Renal pelvis (tissue), 4 donors: ENCODE results near the gene LRRC45. TPM values are rescaled to one million over a fixed set of nuclear protein-coding genes. Genes with fewer than 3 reads are reported as not detected.
"Not testable (repeated sequence)": the region's sequence is repeated elsewhere in the genome, so short reads cannot be mapped to it uniquely, and the experiment has no call there.

Experiments
- DNase-seq: peaks from one replicate; pipeline ENCODE4 v3.0.0-alpha.2; 2013
- polyA plus RNA-seq, 3 donors: library from polyadenylated mRNA; unstranded; fragments of 120-200 nt; gene quantifications; one replicate each; pipeline ENCODE4 v1.2.1, GENCODE V29; 2013; ENCODE audit not compliant: insufficient read length in 3 of 3

Gene LRRC45
- polyA plus RNA-seq, 3 donors: 15.8 to 18.1 (median 16.6) TPM

DNA sequence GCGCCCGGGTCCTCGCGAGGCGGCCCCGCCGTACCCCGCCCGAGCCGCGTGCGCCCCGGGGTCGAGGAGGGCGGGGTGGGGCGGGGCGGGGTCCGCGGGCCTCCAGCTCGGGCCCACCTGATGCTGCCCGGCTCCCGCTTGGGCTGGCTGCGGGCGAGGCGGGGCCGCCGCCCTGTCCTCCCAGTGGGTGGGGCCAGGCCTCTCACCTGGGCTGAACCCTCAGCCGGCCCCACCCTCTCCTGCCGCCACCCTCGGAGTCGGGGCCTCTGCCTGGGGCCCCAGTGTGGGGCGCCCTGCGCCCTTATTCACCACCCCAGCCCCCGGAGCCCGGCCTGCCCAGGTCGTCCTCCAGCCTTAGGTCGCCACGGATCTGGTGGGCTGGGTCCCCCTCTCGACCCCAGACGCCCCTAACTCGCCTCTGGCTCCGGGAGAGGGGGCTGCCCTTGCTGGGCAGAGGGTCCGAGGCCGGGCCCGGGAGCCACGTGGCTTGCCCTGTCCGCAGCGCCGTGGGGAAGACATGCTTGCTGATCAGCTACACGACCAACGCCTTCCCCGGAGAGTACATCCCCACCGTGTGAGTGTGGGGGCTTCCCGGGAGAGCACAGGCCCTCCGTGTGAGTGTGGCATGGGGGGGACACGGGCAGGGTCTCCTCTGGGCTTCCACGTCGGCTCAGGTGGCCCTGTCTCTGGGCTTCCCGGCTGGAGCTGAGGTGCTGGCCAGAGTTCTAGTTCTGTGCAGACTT lies 9.0 kb downstream of the LRRC45 start:
- no peak for DNase-seq

DNA sequence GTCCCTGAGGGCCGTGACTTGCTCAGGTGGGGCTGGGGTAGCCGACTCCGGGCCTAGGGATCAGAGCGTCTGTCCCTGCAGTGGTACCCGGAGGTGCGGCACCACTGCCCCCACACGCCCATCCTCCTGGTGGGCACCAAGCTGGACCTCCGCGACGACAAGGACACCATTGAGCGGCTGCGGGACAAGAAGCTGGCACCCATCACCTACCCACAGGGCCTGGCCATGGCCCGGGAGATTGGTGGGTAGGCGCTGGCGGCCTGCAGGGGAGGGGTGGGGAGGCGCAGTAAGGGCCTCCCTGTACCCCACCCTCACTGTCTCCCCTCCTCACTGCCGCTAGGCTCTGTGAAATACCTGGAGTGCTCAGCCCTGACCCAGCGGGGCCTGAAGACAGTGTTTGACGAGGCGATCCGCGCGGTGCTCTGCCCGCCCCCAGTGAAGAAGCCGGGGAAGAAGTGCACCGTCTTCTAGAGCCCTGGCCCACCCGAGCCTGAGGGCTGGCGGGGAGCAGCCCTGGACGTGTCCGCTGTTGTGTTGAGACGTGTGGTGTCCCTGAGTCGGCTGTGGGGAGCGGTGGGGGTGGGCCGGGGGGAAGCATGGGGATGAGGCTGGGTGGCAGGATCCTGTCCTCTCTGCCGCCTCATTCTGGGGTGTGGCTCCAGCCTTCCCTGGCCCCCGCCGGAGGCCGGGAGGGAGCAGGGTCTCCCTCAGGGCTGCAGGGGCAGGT lies 10.4 kb downstream of the LRRC45 start:
- DNase-seq: no peak

DNA sequence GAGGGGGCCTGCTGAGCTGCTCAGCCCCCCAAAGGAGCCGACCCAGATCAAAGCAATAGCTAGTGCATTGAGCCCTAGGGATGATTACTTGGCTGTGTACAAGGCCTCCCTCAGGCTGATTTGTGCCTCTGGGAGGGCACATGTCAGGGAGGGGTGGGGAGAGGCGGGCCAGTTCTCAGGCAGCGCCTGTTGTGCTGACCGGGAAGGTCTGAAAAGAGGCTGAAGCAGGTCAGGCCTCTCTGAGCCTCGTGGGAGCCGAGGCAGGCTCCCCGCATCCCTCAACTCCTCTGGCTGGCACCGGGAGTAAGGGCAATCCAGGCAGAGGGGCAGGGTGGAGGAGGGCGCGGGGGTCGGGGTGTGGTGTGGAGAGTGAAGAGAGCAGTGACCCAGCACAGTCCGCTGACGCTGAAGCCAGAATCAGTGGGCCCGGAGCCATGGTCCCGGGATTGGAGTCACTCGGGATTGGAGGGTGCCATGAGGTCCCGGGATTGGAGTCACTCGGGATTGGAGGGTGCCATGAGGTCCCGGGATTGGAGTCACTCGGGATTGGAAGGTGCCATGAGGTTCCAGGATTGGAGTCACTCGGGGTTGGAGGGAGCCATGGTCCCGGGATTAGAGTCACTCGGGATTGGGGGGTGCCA lies 11.4 kb downstream of the LRRC45 start:
- no peak for DNase-seq

DNA sequence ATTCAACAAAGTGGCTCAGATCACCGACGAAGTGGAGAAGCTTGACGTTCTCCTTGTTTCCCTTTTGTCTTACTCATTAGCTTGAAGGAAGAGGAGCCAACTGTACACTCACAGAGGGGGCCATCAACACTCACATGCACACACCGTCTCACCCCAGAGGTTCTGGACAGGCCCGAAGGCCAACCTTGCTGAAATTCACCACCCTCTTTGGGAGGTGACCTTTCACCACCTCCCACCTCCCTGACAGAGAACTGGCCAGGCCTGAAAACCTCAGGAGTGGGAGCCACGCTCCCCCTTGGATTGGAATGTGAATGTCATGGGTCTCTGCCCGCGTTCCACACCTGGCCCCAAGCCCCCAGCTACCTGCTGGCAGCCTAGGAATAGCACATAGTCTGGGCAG lies 12.4 kb downstream of the LRRC45 start:
- DNase-seq: no peak

DNA sequence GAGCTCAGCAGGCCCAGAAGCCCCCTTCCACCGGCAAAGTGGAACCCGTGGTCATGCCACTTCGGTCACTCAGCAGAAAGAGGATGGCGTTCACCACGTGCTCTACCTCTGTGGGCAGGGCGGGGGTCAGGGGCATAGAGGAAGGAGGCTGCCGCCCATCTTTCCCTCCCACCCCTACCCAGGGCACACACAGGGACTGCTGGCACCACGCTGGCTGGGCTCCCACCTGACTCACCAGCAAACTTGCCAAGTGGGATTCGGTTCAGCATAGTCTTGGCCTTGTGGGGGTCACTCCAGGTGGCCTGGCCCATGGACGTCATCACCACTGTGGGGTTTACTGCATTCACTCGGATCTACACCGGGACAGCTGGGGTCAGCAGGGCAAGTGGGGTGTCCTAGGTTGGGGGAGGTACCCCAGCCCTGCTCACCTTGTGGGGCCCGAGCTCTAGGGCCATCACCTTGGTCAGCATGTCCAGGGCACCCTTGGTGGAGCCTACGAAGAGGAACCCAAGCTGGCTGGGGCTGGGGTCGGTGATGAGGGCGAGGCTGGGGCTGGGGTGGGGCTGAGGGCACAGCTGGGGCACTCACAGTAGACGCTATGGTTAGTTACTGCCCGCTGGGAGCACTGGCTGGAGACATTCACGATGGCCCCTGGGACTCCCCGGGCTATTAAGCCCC lies 13.0 kb downstream of the LRRC45 start:
- DNase-seq: no peak

DNA sequence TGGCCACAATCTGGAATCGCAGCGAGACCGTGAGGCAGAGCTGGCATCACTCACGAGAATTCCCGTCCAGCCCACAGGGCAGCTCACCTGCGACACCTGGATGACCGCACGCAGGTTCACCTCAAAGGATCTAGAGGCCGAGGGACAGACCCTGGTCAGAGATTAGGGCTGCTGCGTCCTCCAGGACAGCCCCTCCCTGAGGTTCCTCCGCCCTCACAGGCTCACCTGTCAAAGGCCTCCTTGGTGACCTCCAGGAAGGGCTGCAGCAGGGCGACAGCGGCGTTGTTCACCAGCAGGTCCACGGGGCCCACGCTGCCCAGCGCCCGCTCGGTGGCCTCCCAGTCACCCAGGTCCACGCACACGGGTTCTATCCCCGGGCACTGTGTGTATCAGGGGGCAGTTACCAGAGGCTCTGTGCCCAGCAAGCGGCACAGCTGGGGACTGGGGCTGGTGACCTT lies 13.6 kb downstream of the LRRC45 start:
- DNase-seq: no peak

DNA sequence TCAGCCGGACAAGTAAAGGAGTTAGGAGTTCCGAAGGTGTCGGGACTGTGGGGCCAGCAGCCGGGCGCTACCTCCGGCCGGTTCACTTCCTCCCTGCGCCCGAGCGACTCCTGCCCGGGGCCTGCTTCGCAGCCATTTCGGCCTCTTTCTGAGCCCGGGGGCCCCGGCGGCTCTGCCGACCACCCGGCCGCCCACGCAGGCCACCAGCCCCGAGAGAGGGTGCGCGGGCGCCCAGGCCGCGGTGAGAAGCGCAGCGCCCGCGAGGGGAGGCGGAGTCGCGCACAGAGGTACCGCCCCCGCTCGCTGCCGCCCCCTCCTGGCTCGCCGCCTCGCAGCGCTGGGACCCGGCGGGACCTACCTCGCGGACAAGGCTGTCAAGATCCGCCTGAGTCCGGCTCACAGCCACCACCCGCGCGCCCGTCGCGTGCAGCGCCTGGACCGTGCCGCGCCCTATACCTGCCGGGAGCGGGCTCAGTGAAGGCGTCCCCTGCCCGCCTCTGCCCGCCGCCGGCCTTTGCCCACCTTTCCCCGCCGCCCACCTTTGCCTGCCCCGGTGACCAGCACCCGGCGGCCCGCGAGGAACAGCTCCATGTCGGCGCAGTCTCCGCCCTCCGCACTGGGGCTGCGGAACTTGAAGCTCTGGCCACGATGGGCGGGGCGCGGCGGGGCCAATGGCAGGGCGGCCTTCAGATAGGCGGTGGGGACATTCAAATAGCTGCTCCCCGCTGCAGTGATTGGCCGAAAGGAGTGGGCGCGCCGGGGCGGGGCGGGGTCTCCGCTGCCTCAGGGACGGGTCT lies 14.2 kb downstream of the LRRC45 start, which contains the start of gene DCXR:
Gene DCXR (minus strand): TSS at position 606 of the 797 bp plus-strand sequence. CDS start 15 bp downstream, at position 591.
- peak; percentile 97 for DNase-seq

DNA sequence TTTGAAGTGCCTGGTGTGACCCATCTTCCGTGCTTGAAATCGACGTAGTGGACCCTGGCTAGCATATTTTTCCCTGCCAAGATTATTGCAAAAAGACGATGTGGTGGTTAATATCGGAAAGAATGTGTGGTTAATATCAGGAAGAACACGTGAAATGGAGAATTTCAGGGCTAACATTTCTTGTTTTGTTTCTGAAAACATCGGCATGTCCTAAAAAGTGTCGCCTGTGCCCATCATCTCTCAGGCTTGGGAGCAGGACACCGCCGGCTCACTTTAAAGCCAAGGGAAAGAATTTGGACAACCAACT lies 14.7 kb downstream of the LRRC45 start:
- DNase-seq: no peak

DNA sequence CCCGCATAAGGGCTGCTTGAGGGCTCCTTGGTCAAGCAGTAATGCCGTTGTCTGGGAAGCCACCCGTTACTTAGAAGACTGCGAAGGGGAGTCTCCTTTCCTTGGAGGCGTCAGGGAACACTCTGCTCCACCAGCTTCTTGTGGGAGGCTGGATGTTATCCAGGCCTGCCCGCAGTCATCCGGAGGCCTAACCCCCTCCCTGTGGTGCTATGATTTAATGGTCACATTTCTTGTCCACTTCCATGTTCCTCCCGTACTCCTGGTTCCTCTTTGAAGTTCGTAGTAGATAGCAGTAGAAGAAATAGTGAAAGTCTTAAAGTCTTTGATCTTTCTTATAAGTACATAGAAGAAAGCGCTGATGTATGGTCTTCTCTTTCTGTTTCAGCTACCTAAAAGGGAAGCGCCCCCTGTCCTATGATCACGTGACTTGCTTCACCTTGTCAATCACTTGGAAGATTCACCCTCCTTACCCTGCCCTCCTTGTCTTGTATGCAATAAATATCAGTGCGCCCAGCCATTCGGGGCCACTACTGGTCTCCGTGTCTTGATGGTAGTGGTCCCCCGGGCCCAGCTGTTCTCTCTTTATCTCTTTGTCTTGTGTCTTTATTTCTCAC lies 15.8 kb downstream of the LRRC45 start:
- DNase-seq: not testable (repeated sequence)

DNA sequence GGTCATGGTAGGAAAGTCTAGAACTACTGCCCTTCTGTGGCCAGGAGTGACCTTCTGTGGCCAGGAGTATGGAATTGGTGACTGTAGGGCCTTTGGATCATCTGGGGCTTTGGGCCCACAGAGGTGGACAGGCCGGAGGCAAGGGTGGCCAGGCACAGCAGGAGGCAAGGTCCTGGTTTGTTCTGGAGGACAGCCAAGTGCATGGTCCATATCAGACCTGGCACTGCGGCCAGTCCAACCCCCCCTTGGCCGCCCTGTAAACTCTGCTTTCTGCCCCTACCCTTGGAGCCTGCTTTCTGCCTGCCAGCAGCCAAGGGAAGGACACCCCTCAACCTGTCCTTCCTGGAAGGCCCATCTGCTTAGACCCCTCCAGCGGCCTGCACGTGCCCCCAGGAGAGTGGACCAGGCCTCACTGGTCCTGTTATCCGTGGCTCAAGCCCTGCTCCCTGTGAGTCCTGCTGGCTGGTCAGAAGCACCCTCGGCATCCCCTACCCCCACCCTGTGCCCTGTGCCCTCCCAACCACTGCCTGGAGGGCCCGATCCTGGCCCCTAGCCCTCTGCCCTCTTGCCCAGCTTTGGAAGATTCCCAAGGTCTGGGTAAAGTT lies 16.7 kb downstream of the LRRC45 start:
- DNase-seq: no peak

DNA sequence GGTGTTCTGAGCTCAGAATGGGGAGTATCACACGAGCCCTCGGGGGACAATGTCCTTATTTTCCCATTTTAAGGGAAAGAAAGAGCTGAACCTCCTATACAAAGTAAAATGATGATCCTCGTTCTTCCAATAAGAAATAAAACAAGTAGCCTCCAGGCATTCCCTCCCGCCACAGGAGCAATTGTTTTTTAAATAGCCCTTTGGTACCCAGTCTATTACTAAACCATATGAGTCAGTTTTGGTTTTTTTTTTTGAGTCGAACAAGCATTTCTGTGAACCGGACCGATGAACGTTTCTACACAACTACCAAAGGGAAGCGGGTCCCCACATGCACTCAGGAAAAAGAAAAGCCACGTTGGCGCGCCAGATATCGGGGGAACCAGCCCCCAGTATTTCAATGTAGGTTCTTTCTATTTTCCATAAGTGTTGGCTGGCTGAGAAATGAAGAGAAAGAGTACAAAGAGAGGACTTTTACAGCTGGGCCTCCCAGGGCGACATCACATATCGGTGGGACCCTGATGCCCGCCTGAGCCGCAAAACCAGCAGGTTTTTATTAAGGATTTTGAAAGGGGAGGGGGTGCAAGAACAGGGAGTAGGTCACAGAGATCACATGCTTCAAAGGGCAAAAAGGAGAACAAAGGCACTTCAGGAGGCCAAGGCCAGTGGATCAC lies 18.2 kb downstream of the LRRC45 start:
- no peak for DNase-seq

DNA sequence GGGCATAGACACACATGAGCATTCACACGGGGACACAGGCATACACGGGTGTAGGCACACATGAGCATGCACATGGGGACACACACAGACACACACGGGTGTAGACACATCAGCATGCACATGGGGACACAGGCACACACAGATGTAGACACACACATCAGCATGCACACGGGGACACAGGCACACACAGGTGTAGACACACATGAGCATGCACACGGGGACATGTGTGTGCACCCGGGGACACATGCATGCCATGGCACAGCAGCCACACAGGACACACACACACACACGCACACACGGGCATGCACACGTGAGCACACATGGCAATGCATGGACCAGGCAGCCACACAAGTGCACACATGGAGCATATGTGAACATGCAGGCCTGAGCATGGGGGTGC lies 19.5 kb downstream of the LRRC45 start:
- DNase-seq: no peak

DNA sequence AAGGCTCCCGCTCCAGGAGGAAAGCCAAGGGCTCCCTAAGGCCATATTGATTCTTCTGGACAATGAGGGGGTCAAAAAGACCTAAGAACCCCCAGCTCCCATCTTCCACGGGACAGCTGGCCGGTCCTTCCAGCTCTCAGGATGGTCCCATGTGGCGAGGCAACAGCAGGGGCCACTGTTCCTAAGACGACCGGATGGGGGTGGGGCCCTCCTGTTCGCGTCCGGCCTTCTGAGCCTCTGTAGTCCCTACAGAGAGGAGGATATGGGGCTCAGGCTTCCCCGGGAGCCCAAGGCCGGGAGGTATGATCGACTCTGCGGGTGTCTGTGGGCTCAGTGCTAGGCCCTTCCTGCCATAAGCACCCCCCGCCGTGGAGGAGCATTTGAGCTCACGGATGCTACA lies 20.4 kb downstream of the LRRC45 start:
- no peak for DNase-seq

DNA sequence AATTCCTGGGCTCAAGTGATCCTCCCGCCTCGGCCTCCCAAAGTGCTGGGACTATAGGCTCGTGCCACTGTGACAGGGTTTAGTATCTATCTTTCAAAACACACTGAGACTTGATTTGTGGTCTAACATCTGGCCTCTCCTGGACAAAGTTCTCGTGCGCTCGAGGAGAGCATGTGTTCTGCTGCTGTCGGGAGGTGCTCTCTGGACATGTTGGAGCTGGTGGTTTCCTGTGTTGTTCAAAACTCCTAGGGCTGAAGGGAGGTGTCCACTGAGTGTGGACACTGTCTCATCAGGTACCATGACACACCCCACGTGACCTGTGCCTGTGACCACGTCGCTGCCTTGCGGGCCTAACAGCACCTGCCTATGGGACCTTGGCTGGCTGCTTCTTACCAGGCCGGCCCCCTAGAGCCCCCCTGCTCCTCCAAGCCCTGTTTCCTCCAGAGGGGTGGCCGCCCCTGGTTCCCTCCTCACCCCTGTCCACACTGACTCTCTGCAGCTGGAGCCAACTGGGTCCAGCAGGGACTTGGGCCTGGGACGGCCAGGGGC lies 22.9 kb downstream of the LRRC45 start:
- DNase-seq: no peak

DNA sequence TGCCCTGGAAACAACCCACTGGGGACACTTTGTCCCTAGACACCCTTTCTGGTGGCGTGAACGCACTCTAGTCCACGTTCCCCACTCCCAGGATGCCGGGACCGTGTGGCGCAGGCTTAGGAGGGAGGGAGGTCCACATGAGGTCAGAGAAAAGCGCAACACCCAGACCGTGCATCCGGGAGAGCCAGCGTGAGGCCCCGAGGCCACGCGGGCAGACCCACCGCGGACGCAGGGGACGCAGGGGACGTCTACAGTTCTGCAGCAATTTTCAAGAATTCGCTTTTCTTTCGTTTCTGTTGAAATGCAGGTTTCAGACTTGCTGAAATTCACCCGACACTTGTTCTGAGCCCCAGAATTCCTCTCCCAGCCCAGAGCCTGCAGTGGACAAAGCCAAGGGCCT lies 23.8 kb downstream of the LRRC45 start:
- no peak for DNase-seq

DNA sequence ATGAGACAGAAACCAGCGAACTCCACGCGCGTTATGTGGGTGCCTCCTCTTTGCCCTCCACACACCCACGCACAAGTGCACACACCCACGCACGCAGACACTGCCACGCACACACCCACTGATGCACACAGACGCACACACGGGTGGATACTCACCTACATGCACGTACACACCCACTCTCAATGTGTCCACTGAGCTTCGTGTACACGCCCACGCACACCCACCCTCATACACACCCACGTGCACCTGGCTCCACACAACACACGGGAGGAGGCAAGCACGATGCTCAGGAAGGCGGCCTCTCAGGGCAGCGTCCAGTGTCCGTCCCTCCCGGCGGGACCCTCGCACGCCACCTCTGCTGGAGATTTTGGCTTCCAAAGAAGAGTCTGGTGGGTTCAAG lies 24.3 kb downstream of the LRRC45 start:
- DNase-seq: no peak

DNA sequence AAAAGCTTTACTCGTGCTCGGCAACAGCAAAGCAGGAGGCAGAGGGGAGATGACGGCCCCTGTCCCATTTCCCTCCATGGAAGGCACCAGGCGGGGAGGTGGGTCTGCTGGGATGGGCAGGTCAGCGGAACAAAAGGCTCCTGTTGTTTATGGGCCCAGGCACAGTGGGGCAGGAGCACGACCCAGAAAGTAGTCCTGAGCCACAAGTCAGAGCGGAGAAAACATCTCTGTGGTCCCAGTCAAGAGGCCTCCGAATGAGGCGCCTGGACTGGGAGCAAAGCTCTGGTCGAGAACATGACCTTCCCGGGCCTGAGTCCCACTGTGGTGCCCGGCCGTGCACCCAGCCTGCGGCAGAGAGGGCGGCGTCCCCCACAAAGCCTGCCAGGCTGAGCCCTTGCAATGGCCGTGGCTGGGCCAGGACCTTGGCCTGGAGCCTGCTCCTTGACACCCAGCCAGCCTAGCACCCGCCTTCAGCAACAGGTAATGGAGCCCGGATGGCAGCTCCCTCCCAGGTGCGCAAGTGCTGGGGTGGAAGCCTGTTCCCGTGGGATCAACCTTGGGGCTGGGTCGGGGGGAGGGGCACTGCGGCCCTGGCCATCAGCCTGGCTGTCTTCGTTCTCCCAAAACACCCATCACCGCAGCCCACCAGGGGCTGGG lies 24.9 kb downstream of the LRRC45 start:
- DNase-seq: no peak

DNA sequence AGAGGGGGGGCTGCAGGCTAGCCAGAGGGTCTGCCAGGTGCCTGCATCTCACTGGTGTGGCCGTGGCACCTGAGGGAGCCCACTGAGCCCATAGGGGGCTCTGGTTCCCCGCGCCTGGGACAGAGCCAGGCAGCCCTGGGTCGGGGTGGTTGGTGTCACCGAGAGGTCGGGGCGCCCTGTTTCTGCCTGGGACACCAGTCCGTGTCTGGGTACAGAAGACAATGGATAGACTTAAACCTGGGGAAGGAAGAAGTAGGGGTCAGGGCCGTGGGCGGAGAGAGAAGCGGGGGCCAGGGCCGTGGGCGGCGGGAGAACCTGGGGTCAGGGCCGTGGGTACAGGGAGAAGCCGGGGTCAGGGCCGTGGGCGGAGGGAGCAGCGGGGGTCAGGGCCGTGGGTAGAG lies 25.5 kb downstream of the LRRC45 start:
- DNase-seq: no peak

DNA sequence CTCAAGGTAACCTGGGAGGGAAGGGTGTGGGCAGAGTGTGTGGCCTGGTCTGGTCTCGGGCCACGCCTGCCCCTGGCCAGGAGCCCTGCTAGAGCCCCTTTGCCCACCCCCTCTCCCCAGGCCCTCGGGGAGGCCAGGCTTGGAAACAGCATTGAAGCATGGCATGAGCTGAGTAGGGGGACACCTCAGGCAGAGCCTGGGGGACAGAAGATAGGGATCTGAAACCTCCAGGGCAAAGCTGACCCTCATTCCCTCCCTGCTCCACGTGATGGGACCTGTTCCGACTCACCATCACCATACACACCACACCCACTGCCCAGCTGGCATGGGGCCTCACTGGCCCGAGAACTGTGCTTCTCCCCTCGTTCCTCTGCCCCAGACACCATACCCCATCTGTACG lies 26.0 kb downstream of the LRRC45 start:
- no peak for DNase-seq
